VCaP (cell line): ENCODE measurements around the gene YJU2.
"Not testable (repeated sequence)": the region's sequence is repeated elsewhere in the genome, so short reads cannot be mapped to it uniquely, and the experiment has no call there.

Source experiments
- H3K27ac ChIP-seq: fragments of 450-650 bp; 2 replicates; pipeline ENCODE4 v1.5.1; 2017
- CTCF ChIP-seq: fragments of 450-650 bp; conservative IDR thresholded peaks from 2 replicates; pipeline ENCODE4 v1.5.1; 2017; ENCODE audit warnings: mild to moderate bottlenecking, moderate library complexity

Gene YJU2

DNA sequence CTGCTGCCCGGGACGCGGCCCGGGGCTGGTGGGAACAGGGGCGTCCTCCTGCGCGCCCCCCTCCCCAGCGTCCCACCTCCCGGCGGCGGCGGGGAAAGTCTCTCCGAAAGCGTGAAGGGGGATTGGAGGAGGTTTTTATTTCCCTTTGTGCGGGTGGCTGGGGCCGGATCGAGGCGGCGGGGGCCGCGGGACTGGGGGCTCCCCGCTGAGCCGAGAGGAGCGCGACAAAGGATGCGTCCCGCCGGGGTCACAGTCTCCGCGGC, 32.3 kb downstream of the YJU2 start:
- no peak overlapping the region for H3K27ac ChIP-seq
- no peak for TF ChIP-seq CTCF

DNA sequence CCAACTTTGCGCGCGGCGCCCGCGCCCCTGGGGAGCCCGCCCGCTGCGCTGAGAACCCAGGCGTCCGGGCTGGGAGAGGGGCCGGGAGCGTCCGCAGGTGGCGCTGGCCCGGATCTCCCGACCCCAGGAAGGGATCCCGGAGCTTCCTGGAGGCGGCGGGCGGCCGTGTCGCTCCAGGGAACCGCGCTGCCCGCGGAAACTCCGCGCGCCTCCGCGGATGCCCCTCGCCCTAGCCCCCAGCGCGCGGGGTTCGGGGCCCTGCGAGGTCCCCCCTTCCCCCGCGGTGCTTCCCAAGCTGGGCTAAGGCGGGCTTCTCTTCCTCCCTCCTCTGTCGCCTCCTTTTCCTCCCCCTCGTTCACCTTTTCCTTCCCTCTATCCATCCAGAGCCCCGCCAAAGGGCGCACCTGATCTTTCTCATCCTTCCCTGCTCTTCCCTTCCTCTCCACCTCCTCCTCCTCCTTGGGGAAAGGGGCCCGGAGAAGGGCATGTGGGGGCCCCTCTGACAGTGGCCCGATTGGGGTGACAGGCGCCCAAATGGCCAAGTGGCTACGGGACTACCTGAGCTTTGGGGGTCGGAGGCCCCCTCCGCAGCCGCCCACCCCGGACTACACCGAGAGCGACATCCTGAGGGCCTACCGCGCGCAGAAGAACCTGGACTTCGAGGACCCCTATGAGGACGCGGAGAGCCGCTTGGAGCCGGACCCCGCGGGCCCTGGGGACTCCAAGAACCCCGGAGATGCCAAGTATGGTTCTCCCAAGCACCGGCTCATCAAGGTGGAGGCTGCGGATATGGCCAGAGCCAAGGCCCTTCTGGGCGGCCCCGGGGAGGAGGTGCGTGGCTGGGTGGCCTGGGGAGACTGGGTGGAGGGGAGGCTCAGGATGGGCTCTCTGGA, 32.9 kb downstream of the YJU2 start:
- no peak overlapping the region for H3K27ac ChIP-seq
- TF ChIP-seq CTCF = no peak

DNA sequence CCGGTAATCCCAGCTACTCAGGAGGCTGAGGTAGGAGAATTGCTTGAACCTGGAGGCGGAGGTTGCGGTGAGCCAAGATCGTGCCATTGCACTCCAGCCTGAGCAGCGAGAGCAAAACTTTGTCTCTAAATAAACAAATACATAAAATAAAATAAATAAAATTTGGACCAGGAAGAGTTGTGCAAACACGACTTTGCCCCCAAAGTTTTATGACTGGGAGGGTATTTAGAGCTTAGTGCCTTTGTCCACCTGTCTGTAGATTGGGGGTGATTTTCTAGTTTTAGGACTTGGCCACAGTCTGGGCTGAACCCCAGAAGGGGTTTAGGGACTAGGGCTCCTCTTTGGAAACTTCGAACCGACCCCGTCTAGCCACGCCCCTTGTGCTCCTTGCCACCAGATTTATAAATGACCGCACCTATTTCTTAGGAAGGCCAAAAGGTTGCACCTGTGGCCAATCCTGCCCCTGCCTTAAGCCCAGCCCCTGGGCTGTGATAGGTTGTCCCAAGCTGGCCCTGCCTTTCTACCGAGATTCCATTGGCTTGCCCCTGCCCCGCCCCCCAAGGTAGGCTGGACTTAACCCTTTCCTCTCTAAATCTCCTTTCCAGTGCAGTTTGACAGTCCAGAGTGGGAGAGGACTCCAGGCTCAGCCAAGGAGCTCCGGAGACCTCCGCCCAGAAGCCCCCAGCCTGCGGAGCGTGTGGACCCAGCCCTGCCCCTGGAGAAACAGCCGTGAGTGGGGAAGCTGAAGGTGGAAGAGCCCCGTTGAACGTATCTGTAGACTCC, 37.5 kb downstream of the YJU2 start:
- no peak overlapping the region for H3K27ac ChIP-seq
- TF ChIP-seq CTCF = no peak

DNA sequence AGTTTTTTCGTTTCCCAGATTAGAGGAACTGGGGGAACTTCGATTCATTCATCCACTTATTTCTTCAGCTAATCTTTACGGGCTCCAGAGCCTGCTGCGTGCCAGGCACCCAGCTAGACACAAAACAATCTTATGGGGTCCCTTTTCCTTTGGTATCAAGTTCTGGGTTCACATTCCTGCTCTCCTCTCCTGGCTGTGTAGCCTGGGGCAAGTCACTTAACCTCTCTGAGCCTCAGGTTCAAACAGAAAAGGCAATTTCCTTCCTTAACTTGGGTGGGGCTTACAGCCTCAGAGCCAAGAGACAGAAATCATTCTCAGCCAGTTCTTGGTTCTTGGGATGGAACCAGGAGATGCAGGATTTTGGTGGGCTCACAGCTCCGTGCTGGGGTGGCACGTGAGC, 38.1 kb downstream of the YJU2 start:
- no peak overlapping the region for H3K27ac ChIP-seq
- no peak for TF ChIP-seq CTCF

DNA sequence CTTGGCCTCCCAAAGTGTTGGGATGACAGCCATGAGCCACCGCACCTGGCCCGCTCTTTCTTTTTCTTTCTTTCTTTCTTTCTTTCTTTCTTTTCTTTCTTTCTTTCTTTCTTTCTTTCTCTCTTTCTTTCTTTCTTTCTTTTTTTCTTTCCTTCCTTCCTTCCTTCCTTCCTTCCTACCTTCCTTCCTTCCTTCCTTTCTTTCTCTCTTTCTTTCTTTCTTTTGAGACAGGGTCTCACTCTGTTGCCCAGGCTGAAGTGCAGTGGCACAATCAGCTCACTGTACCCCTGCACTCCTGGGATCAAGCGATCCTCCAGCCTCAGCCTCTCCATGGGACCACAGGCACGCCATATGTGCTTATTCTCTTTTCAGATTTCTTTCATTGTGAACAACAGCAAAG, 39.3 kb downstream of the YJU2 start:
- not testable (repeated sequence) for H3K27ac ChIP-seq

DNA sequence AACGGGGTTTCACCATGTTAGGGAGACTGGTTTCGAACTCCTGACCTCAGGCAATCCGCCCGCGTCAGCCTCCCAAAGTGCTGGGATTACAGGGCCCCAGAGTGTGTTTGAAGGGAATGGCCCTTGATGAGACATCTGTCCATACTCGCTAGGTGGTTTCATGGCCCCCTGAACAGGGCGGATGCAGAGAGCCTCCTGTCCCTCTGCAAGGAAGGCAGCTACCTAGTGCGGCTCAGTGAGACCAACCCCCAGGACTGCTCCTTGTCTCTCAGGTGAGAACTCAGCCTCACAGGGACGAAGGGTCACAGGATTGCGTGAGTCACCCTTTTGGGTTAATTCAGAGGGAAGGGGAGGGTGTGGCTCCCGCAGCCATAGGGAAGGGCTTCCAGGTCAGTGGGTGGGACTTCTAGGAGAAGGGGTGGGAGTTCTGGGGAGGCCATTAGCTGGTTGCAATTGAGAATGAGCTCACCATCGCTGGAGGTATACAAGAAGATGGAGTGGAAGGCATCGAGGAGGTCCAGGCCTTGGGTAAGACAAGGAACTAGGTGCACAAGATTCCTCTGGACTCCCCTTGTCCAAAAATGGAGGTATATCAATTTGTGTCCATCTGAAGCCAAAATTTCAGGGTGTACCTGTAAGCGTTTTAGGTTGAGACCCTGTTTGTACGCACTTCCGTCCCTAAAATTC, 41.4 kb downstream of the YJU2 start:
- TF ChIP-seq CTCF = no peak
- H3K27ac ChIP-seq = no peak overlapping the region

DNA sequence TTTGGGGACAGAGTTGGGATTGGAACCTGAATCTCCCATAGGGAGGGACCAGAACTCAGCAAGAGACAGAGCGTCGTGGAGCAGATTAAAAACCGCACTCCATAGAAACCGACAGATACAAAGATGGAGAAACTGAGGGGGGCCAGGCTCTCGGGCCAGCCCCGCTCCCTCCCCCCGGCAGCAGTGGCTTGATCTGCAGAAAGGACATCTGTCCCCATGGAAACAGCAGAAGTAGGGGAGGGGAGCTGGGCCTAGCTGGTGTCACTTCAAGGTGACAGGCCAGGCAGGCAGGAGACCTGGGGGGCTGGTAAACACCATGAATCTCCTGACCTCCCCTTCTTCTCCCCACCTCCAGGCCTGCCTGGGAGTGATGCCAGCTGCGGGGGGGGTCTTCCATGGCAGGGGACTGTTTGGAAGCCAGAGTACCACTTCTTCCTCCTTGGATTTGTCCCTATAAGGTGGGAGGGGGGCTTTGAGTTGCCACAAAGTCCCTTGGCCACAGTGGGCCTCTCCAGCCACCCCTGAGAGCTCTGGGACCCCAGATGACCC, 44.4 kb downstream of the YJU2 start:
- no peak for TF ChIP-seq CTCF
- H3K27ac ChIP-seq = no peak overlapping the region
